ENCODE measurements around the gene RNF11. TPM values are rescaled to one million over a fixed set of nuclear protein-coding genes. Genes with fewer than 3 reads are reported as not detected.
A peak's percentile ranks its signal among the peaks of the same experiment; 100 is the strongest.

Gene RNF11
- total RNA-seq, 6 experiments from 2014 or later = 114 to 147 (median 128) TPM

DNA sequence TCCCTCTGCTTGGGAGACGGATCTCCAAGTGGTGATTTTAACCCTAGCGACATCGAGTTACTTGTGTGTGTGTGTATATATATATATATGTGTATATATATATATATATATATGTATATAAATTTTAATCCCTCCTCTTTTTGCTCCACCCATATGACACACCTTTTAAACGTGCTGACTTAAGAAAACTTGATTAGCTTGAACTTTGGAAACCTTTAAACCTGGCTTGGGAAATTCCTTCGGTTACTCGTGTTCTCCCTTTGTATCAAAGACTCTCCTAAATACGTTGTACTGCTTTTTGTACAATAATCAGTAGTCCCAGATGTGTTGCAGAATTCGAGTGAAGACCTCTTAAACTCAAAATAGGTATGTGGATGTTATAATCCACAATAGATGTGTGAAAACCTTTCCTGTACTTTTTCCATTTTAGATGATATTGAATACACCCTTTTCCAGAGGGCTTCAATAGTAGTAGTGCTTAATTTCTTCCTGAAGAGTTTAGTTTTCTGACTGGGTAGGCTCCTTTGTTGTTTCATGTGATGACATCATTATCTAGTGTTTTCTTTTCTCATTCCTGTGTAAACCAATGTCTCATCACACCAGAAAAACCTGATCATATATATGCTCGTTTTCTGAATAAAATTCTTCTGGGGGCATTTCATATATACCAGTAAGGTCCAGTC lies 1.4 kb downstream of the RNF11 start:
- no peak for TF ChIP-seq CTCF (IDR thresholded peaks at IDR 0.05)
- DNase-seq = peak; percentile 52
- peaks cover 4% of the 10 kb centered on the region for H3K27me3 Mint-ChIP-seq (ENCODE audit: insufficient read depth)
- H3K4me1 Mint-ChIP-seq (ENCODE audit: low read depth) = peaks cover 25% of the 10 kb centered on the region
- no peak overlapping the region for H3K4me3 Mint-ChIP-seq
- H3K36me3 Mint-ChIP-seq (ENCODE audit: low read depth) = no peaks in the 10 kb centered on the region
- no peak overlapping the region for H3K27ac Mint-ChIP-seq
- no peaks in the 10 kb centered on the region for H3K9me3 Mint-ChIP-seq

GRCh38 chr1:51238034-51238403 lies 1.9 kb downstream of the RNF11 start:
- TF ChIP-seq CTCF (IDR thresholded peaks at IDR 0.05) = no peak
- Mint-ChIP-seq H3K9me3 (no peaks in the 10 kb centered on the region), H3K4me3 (no peak overlapping the region), H3K36me3 (ENCODE audit: low read depth) (no peaks in the 10 kb centered on the region), H3K4me1 (ENCODE audit: low read depth) (peaks cover 30% of the 10 kb centered on the region), H3K27me3 (ENCODE audit: insufficient read depth) (peaks cover 4% of the 10 kb centered on the region), H3K27ac (no peak overlapping the region)
- DNase-seq = no peak

- no peak for DNase-seq
- no peaks in the 10 kb centered on the region for H3K36me3 Mint-ChIP-seq (ENCODE audit: low read depth)
- no peak for TF ChIP-seq CTCF (IDR thresholded peaks at IDR 0.05)
- no peaks in the 10 kb centered on the region for H3K9me3 Mint-ChIP-seq
- H3K4me1 Mint-ChIP-seq (ENCODE audit: low read depth) = peaks cover 27% of the 10 kb centered on the region
- H3K27ac Mint-ChIP-seq = peak overlapping the region; percentile 7
- no peak overlapping the region for H3K4me3 Mint-ChIP-seq
- peaks cover 4% of the 10 kb centered on the region for H3K27me3 Mint-ChIP-seq (ENCODE audit: insufficient read depth)
These were observed 4.0 kb downstream of the RNF11 start for GRCh38 chr1:51240084-51240483.

- Mint-ChIP-seq H3K36me3 (ENCODE audit: low read depth) (no peaks in the 10 kb centered on the region), H3K4me1 (ENCODE audit: low read depth) (peaks cover 18% of the 10 kb centered on the region), H3K9me3 (no peaks in the 10 kb centered on the region), H3K4me3 (no peak overlapping the region), H3K27me3 (ENCODE audit: insufficient read depth) (peaks cover 2% of the 10 kb centered on the region), H3K27ac (no peak overlapping the region)
- no peak for TF ChIP-seq CTCF (IDR thresholded peaks at IDR 0.05)
- DNase-seq = no peak
These were observed 5.0 kb downstream of the RNF11 start for GRCh38 chr1:51241119-51241518.

- peaks cover 5% of the 10 kb centered on the region for H3K27me3 Mint-ChIP-seq (ENCODE audit: insufficient read depth)
- no peaks in the 10 kb centered on the region for H3K36me3 Mint-ChIP-seq (ENCODE audit: low read depth)
- peaks cover 18% of the 10 kb centered on the region for H3K4me1 Mint-ChIP-seq (ENCODE audit: low read depth)
- H3K9me3 Mint-ChIP-seq = no peaks in the 10 kb centered on the region
- no peak for TF ChIP-seq CTCF (IDR thresholded peaks at IDR 0.05)
- DNase-seq = no peak
- no peak overlapping the region for H3K27ac Mint-ChIP-seq
- H3K4me3 Mint-ChIP-seq = no peak overlapping the region
These were observed 6.5 kb downstream of the RNF11 start for GRCh38 chr1:51242546-51242945.
